GM19467 (cell line): ENCODE results near the gene C5orf63.
"Not testable (repeated sequence)": the region's sequence is repeated elsewhere in the genome, so short reads cannot be mapped to it uniquely, and the experiment has no call there.

Experiments used
- ATAC-seq: cut with Tn5 transposase; IDR thresholded peaks from one replicate; pipeline ENCODE4 v1.9.1; 2021; ENCODE audit warnings: mild to moderate bottlenecking, moderate library complexity; ENCODE audit not compliant: unreplicated experiment

C5orf63 gene

DNA sequence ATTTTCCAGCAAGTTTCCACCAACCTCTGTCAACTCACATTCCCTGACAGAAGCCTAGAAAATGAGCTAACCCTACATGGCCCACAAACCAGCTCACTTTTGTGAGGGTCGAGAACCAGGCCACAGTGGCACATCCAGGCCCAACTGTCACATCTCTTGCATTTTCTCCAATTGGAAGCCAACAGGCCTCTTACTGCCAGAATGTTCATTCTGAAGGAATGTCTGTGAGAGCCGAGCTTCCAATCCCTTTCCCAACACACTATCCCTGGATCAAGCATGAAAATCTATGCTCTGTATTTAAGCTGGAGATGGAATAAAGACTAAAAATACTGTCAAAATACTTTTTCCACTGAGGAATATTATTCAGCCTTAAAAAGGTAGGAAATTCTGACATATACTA, 62.9 kb downstream of the C5orf63 start:
- ATAC-seq: no peak

DNA sequence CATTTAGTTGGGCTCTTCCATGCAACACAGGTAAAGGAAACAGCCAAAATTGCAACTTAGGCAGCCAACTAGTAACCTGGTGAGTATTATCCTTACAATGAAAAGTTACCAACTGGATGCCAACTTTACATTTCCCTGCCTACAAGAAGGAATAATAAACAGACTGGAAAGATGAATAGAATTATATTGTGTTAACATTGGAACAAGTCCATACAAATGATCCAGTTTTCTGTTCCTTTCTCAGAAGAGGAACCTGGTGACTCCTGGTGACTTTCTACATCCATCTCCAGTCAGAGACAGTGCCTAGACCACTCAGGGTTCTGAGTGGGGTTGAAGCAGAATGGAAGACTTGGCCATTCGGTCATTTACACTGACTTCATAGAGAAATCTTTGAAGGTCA, 63.5 kb downstream of the C5orf63 start:
- no peak for ATAC-seq

DNA sequence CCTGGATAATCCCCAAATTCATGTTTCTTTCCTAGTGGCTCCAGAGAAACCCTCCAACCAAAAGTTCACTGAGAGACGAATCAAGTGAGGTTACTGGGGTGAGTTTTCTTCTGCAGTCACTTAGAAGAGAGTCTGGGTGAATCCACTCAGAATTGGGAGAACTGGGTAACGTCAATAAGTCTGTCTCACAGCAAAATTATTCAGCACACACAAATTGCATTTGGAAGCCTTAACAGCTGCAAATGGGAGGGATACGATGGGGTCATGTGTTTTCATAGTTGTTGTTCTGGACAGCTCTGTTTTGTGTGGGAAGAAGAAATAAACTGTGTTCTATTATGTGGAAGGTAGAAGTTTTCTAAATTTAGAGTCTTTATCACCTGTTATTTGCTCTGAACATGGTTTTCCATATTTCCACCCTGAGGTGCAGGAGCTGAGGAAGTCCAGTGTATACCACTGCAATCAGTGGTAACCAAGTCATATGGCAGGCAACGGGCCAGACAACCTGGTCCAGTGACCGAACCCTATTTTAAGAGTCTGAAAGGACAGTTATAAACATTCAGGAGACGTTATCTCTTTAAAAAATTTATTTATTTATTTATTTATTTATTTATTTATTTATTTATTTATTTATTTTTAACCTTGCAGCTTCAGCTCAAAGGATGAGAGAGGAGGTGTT, 64.9 kb downstream of the C5orf63 start:
- no peak for ATAC-seq

DNA sequence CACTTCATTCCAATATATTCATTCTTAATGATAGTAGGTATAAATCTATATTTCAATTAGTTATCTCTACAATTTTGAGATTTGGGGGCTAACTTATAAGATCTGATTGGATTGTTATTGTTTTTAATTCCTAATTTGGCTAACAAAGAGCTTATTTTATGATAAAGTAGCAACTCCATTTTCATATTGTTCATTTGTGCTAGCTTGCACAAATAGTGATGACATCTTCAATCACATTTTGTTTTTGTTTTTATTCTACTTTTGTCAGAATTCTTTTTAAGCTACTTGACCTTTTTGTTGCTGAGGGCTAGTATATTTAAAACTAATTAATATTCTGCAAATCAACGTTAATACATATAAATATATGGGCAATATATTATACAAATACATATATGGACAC, 65.8 kb downstream of the C5orf63 start:
- no peak for ATAC-seq

DNA sequence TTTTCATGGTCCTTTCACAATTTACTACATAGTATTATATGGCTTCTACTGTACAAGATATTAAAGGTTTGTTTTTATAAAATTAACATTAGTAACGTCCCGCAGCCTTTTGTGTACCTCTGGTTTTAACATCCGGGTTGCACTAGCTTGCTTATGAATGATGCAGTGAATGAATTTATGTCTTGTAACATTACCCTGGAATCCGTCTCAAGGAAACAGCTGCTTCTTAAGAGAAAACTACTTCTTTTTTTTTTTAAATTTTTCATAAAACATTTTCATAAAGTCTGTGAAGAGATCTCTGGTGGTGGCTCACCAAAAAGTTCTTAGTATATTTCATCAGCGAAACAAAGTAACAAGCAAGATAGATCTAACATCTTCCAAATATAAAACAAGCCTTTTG, 66.6 kb downstream of the C5orf63 start:
- ATAC-seq: no peak

DNA sequence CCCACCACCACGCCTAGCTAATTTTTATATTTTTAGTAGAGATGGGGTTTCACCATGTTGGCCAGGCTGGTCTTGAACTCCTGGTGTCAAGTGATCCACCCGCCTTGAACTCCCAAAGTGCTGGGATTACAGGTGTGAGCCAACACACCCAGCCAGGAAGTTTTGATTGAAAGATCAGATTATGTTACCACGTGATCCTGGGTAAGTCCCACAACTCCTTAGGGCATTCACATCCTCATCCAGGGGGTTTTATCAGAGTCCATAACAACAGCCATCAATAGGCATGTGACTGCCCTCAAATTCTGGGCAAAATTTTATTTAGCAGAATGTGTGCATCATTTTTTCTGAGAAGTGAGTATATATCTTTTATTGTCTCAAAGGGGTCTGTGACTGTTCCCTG, 68.0 kb downstream of the C5orf63 start:
- ATAC-seq: not testable (repeated sequence)

DNA sequence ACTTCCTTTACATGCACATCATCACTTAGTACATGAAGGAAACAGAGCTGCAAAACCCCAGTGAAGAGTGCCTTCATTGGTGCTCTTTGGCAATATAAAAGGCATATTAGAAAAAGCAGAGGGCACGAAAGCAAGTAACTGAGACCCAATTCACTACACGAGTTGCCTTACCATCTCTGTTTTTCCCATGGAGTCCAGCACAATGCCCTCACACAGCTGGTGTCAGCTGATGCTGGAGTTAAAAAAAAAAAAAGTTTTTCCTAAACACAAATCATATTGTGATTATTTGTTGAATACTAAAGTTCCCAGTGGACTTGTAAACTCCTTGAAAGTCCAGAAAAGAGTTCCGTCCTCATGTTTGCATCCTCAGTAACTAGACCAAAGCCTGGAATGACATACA, 68.6 kb downstream of the C5orf63 start:
- no peak for ATAC-seq

DNA sequence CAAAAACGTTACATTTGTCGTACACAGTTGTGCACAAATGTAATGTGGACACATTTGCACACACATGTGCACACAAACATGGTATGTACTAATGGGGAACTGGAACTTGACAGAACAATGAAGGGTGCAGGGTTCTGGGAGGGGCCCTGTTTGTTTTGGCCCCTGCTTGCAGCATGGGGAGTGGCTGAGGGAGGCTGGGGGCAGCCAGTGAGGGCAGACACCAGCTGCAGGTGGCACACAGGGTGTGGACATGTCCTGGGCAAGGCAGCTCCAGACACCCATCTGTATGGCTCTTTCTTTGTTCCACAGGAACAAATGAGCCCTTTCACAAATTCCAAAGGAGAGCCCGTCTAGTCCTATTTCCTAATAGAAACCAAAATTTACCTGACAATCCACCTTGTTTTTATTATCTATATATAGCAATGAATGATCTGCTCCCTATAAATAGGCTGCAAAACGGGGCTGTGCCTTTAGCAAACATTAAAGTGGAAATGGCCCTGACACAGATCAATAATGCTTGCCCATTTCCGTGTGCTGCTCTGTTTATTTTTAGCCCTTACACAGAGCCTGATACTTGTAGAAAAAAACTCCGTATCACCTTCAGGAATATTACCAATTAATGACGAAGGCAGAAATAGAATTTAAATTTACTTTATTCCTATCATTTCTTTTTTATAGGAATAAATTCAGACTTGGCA, 69.4 kb downstream of the C5orf63 start:
- ATAC-seq: no peak

DNA sequence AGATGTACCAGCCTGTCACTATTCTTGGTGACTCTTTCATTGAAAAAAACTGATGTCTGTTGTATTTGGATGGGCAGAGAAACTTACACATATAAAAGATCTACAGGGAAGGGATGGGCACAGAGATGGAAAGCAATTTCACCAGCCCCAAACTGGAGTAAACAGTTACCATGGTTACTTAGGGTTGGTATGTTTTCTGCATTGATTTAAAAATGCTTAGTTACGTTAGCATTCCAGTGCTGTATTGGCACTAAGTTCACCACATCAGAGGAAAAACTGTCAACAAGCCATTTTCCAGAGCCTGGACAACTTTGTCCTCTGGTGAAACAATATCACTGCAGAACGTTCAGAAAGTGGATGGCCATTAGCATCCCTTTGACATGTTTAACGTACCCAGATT, 70.9 kb downstream of the C5orf63 start:
- ATAC-seq: no peak

DNA sequence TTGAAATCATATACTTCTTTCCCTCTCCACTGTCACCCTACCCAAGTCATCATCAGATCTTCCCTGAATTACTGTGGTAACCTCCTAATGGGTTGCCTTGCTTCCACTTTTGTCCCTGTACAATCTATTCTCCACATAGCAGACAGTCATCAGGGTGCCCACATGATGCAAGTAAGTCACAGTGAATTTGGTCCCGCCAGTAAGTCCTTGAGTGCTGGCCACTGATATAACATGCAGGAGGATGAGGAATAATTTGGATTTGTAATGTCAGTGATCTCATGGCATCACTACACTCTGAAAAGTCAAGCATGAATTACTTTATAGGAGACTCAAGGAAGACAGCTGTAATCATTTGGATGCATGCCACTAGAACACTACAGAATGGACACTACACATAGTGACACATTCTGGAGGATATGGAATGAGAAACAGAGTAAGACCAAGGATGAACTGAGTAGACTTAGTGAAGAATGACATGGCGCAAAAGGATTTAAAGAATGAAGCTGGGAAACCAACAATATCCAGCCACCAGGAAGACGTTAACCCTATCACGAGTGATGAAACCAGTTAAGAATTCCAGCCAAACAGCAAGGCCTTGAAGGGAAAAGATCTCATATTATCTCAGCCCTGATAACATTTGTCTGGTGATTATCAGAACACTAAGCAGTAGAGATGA, 71.5 kb downstream of the C5orf63 start:
- ATAC-seq: no peak
